Measurements from ENCODE around the gene TMEFF2.

The TMEFF2 gene

GRCh38 chr2:192194866-192195547 lies at the start of gene TMEFF2:
TSS of gene TMEFF2 (minus strand) at chr2:192194933. CDS start at chr2:192194524, 409 bp downstream.
- peak; percentile 64 to 81 for DNase-seq

- no peak for DNase-seq
Measured at GRCh38 chr2:192243488-192243887, 48.8 kb upstream of the TMEFF2 start.

- peak in 1 of 2 experiments; percentile 34 for DNase-seq
Measured at GRCh38 chr2:192236136-192236535, 41.4 kb upstream of the TMEFF2 start.

GRCh38 chr2:192230889-192231453 lies 36.2 kb upstream of the TMEFF2 start:
- no peak for DNase-seq

- DNase-seq = no peak
Measured at GRCh38 chr2:192228685-192229084, 34.0 kb upstream of the TMEFF2 start.

- no peak for DNase-seq
Measured at GRCh38 chr2:192218970-192219369, 24.2 kb upstream of the TMEFF2 start.

DNA sequence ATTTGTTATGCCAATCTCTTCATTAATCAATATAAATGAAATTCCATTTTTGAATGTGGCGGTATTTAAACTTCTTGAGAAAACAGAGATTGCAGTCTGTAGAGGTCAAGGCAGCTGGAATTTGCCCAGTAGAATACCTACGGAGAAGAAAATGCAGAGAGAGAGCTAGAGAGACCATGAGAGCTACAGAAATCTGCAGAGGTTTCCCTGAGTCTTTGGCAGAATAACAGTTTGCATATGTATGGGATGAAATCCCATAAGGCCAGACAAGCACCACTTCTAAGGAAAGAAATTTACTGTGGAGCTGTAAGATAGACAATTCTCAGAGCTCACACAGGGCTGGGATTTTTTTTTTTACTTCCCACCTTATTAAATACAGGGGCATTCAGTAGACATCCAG lies 23.6 kb upstream of the TMEFF2 start:
- no peak for DNase-seq

DNA sequence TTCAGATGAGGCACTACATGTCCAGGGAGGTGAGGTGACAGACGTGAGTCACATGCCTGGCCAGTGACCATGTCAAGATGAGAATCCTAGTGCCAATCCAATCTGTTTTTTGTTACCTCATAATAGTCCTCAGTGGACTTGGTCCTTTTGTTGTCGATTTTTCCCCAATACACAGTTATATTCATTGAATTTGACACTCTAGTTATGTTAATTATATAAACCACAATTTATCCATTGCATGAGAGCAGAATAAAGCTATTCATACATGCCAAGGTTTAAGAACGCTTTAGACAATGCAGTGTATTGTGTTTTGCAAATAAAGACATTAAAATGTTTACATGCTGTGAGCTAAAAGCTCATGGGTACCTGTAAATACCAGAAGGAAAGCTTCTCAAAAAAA lies 21.6 kb upstream of the TMEFF2 start:
- DNase-seq = no peak

DNA sequence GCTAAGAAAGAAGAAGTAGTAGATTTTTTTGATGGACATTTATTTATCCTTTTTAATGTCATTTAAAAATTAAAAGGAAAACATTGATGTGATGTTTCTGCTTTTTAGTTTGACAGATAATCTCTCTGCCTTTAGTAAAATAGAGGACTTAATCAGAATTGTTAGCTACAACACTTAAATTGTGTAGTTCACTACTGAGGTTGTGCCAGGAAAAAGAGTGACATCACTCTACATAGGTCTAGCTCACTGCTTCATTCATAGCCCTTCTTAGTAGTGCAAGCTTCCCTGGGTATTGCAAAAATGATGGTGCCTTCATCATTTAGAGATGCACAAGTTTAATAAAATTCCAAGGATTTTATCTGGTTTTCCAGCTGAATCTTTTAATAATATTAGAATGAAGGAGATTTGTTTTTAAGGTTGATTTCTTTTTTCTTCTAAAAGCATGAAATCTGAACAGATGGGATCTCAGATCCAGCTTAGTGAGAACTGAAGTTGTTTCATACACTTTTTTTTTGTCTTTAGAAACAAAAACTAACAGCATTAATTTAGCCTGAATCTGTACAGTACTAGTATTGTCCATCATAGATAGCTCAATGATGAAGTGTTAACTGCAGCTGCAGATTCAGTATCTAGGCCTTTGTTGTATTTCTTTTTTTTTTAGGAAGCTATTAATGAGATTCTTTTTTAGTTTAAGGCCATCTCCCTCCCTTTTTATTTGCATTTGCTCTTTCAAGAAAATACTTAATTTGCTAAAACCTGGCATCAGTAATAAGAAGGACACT lies 20.6 kb upstream of the TMEFF2 start:
- DNase-seq = no peak

- DNase-seq = no peak
Measured at GRCh38 chr2:192208848-192209247, 14.1 kb upstream of the TMEFF2 start.

- DNase-seq = no peak
Measured at GRCh38 chr2:192206399-192206798, 11.7 kb upstream of the TMEFF2 start.

GRCh38 chr2:192203876-192204275 lies 9.1 kb upstream of the TMEFF2 start:
- DNase-seq = no peak

GRCh38 chr2:192202373-192202772 lies 7.6 kb upstream of the TMEFF2 start:
- no peak for DNase-seq

GRCh38 chr2:192201116-192201515 lies 6.4 kb upstream of the TMEFF2 start:
- DNase-seq = no peak

DNA sequence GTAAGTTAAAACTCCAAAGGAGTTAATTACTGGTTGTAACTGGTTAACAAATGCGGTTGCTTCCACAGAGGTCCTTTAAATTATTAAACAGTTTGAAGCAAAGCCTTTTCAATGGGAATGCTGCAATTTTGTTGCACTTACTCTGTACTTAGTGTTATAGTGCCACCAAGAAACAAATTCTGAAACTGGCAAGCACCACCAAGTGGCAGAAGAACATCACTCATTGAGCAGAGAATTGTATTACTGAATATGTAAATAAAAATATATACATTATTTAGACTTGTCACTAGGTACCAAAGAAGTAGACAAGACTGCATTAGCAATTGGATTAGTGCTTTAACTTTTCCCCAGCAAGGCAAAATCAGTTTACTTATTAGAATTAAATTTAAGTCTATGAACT lies 2.6 kb upstream of the TMEFF2 start:
- peak in 1 of 2 experiments; percentile 48 for DNase-seq

GRCh38 chr2:192196421-192197194 lies 1.9 kb upstream of the TMEFF2 start:
- DNase-seq = no peak

DNA sequence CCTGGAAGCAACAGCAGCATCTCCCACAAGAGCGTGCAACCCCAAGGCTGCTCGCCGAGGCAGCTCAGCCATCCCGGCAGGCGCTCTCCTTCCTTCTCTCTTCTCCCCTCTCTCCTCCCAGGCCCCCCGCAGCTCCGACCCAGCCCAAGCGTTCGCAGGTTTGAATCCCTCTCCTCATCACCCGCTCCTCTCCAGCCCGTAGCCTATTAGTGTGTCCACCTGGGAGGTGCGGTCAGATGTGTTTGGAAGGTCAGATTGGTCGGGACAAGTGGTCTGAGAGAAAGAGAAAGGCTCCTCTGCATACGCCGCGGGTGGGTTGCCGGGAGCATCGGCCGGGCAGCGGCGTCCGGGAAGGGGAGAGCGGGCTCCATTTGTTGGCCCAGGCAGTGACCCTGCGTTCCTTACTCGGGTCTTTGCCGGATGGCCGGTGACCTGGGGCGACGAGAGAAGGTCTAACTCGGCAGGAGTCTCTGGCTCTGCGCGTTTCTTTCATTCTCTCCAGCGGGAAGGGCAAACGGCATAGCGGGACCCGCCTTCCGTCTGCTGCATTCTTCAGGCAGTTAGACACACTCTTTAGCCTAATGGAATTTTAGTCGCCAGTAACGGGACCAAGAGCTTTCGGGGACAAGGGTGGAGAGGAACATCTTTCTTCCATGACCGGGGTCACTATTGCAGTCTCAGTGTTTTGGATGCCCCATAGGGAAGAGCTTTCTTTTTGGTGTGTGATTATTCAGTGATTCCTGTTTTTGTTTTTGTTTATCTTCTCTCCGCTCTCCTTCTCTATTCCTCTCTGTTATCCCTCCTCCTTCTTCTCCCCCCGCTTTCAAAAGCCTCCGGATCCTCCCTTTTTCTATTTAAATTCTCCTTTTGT lies 1.1 kb upstream of the TMEFF2 start:
- no peak for DNase-seq

DNA sequence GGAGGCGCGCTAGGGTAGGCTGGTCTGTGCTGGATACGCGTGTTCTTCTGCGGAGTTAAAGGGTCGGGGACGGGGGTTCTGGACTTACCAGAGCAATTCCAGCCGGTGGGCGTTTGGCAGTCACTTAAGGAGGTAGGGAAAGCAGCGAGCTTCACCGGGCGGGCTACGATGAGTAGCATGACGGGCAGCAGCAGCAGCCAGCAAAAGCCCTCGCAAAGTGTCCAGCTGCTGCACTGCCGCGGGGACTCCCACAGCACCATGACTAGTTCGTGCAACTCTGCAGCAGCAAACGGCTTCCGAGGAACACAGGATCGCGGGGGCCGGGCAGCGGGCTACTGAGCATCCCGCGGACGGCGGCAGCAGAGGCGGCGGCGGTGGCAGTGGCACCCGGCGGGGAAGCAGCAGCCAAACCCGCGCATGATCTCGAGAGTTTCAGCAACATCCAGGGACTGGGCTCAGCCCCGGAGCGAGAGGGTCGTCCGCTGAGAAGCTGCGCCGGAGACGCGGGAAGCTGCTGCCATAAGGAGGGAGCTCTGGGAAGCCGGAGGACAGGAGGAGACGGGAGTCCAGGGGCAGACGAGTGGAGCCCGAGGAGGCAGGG lies 368 bp downstream of the TMEFF2 start:
- no peak for DNase-seq

DNA sequence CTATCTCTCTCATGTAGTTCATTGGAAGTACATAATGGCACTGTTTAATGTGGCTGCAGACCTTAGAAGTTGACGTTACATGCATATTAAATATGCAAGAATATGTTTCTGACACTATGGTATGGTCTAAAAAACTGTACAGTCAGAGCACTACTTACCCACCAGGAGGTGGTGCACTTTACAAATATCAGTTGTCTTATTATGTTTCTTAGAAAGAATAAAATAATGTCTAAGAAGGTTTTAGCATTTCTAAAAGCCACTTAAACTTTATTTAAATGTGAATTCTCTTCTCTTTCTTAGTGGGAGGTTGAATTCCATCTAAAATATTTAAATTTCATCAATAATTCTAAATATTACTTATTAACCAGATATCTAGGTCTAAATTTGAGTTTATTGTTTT lies 4.3 kb downstream of the TMEFF2 start:
- peak in 1 of 2 experiments; percentile 54 for DNase-seq

DNA sequence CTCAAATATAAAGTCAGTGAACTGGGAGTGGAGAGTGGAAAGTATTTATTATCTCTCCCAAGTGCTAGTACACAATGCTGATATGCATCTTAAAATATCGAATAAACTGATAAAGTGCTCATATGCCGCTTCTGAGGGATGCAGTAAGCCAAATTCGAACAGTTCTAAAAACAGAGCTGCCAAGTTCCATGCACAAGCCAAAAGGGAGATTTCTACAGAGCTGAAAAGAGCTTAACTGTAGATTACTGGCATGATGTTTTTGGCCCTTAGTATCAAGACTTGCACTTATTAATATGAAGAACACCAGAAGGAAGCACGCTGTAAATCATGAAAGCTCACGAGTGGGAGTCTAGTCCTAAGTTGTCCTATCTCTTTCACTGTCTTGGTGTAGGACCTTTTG lies 7.9 kb downstream of the TMEFF2 start:
- no peak for DNase-seq

DNA sequence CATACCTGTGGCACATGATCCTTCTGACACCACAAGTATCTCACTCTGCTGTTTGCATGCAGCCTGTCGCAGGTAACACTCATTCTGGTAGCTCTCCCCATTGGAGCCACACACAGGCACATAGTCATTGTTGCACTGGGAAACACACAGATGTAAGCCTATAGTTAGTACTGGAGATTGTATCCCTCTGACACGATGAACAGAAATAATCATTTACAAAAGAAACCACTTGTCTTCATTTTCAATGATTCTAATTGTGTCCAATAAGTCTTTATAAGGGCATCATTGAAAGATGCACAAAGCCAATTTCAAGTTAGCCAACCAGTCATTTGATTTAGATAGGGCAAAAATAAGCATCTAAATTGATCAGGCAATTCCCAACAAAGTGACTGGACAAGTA lies 10.4 kb downstream of the TMEFF2 start:
- DNase-seq = no peak

- no peak for DNase-seq
Measured at GRCh38 chr2:192183296-192183695, 11.4 kb downstream of the TMEFF2 start.
